PC-9 (cell line): Measurements from ENCODE around the gene CTNNA3.

Experiments
- CTCF ChIP-seq: fragments of 200-600 bp; sonication (generic); conservative IDR thresholded peaks from 2 replicates; pipeline ENCODE4 v1.6.1; 2017; ENCODE audit warnings: mixed run types, antibody characterized with exemption, mild to moderate bottlenecking, moderate library complexity
- EZH2 ChIP-seq: fragments of 200-600 bp; sonication (generic); IDR thresholded peaks from 2 replicates; pipeline ENCODE4 v1.8.0; 2017; ENCODE audit warnings: antibody characterized with exemption, low read depth

- TF ChIP-seq CTCF (no peak), EZH2 (no peak)
These were observed 96.4 kb downstream of the CTNNA3 start for GRCh38 chr10:67599597-67599996.
